IMR-90 (cell line): ENCODE measurements around the gene EPN2. TPM values are rescaled to one million over a fixed set of nuclear protein-coding genes. Genes with fewer than 3 reads are reported as not detected.
A peak's percentile ranks its signal among the peaks of the same experiment; 100 is the strongest.

Source experiments
- ATAC-seq: fragments of 200-7000 bp; cut with Tn5 transposase; 2 replicates; pipeline ENCODE4 v1.9.1; 2020; ENCODE audit warnings: low read depth, mild to moderate bottlenecking, moderate library complexity
- BruUV-seq: library from RNA; stranded (reverse); fragments of 400-500 nt; replicated peaks from 2 replicates; lab custom pipeline; 2021; lab: Mats Ljungman, UMichigan
- CTCF ChIA-PET: fragments of 300-600 bp; formaldehyde crosslinking; extraction: SDS; loops from one replicate; lab custom pipeline; 2021; ENCODE audit warnings: antibody characterized with exemption; lab: Yijun Ruan, JAX
- POLR2A ChIA-PET: fragments of 300-600 bp; sonication (Branson Sonifier 250); formaldehyde crosslinking; loops from one replicate; lab custom pipeline; 2022; ENCODE audit warnings: antibody characterized with exemption; ENCODE audit not compliant: unreplicated experiment; lab: Charles Lee
- DNase-seq: peaks from one replicate; pipeline ENCODE4 v3.0.0; 2013
- H2AFZ ChIP-seq: replicated peaks from 2 replicates; pipeline ENCODE3; 2013; ENCODE audit warnings: low read length, mild to moderate bottlenecking; ENCODE audit not compliant: poor library complexity
- H2AK5ac ChIP-seq: 2 replicates; pipeline ENCODE4 v1.6.1; 2013; ENCODE audit warnings: low read depth, low read length, inconsistent platforms
- H2AK9ac ChIP-seq: replicated peaks from 2 replicates; pipeline ENCODE3; 2013; ENCODE audit warnings: mild to moderate bottlenecking, low read depth, low read length, moderate library complexity; ENCODE audit not compliant: poor library complexity
- H2BK120ac ChIP-seq: 2 replicates; pipeline ENCODE4 v1.6.1; 2013; ENCODE audit warnings: low read depth, low read length, inconsistent platforms
- H2BK15ac ChIP-seq: 3 replicates; pipeline ENCODE4 v1.6.1; 2013; ENCODE audit warnings: low read depth, low read length, inconsistent platforms
- H2BK20ac ChIP-seq: 2 replicates; pipeline ENCODE4 v1.6.1; 2013; ENCODE audit warnings: low read depth, mild to moderate bottlenecking, inconsistent platforms, low read length, moderate library complexity
- H2BK5ac ChIP-seq: 2 replicates; pipeline ENCODE4 v1.6.1; 2013; ENCODE audit warnings: mild to moderate bottlenecking, low read depth, low read length, inconsistent platforms; ENCODE audit not compliant: poor library complexity, severe bottlenecking
- H3K14ac ChIP-seq: replicated peaks from 2 replicates; pipeline ENCODE4 v1.6.1; 2013; ENCODE audit warnings: low read depth, low read length, inconsistent platforms
- H3K18ac ChIP-seq: 2 replicates; pipeline ENCODE4 v1.6.1; 2013; ENCODE audit warnings: low read depth, low read length, control low read depth
- H3K23ac ChIP-seq: 2 replicates; pipeline ENCODE4 v1.6.1; 2013; ENCODE audit warnings: low read depth, low read length, inconsistent platforms
- H3K27ac ChIP-seq: 2 replicates; pipeline ENCODE4 v1.5.1; 2013; ENCODE audit warnings: mild to moderate bottlenecking, control low read depth, low read length; ENCODE audit not compliant: insufficient read depth
- H3K27me3 ChIP-seq: 2 replicates; pipeline ENCODE4 v1.6.1; 2013; ENCODE audit warnings: low read length; ENCODE audit not compliant: control insufficient read depth, insufficient read depth
- H3K36me3 ChIP-seq: 2 replicates; pipeline ENCODE4 v1.6.1; 2013; ENCODE audit warnings: low read length, mixed read lengths; ENCODE audit not compliant: control insufficient read depth, insufficient read depth
- H3K4ac ChIP-seq: 2 replicates; pipeline ENCODE4 v1.6.1; 2013; ENCODE audit warnings: low read depth, low read length, inconsistent platforms
- H3K4me1 ChIP-seq: 2 replicates; pipeline ENCODE4 v1.6.1; 2013; ENCODE audit warnings: low read length, mixed read lengths; ENCODE audit not compliant: control insufficient read depth, insufficient read depth
- H3K4me2 ChIP-seq: 2 replicates; pipeline ENCODE4 v1.6.1; 2013; ENCODE audit warnings: low read depth, mild to moderate bottlenecking, control low read depth, low read length, moderate library complexity
- H3K4me3 ChIP-seq: 2 replicates; pipeline ENCODE4 v1.5.1; 2013; ENCODE audit warnings: low read depth, mild to moderate bottlenecking, control low read depth, low read length, moderate library complexity; ENCODE audit not compliant: insufficient read depth
- H3K56ac ChIP-seq: 2 replicates; pipeline ENCODE4 v1.6.1; 2013; ENCODE audit warnings: low read length, inconsistent platforms; ENCODE audit not compliant: insufficient read depth; ENCODE audit errors: extremely low read depth
- H3K79me1 ChIP-seq, 2 experiments: 2 replicates each; pipeline ENCODE4 v1.6.1; 2013; ENCODE audit warnings: low read length in 2 of 2, inconsistent platforms in 1 of 2, low read depth in 1 of 2
- H3K9ac ChIP-seq: 2 replicates; pipeline ENCODE4 v1.6.1; 2013; ENCODE audit warnings: low read depth, low read length, control low read depth
- H3K9me1 ChIP-seq: 2 replicates; pipeline ENCODE4 v1.6.1; 2013; ENCODE audit warnings: low read length, inconsistent platforms; ENCODE audit not compliant: insufficient read depth
- H3K9me3 ChIP-seq: 2 replicates; pipeline ENCODE4 v1.6.1; 2013; ENCODE audit warnings: low read length; ENCODE audit not compliant: control insufficient read depth, insufficient read depth
- H4K20me1 ChIP-seq: 2 replicates; pipeline ENCODE4 v1.6.1; 2013; ENCODE audit warnings: low read length, inconsistent platforms; ENCODE audit not compliant: insufficient read depth
- H4K5ac ChIP-seq: 2 replicates; pipeline ENCODE4 v1.6.1; 2013; ENCODE audit warnings: mild to moderate bottlenecking, low read depth, low read length, control low read depth
- H4K8ac ChIP-seq, 2 experiments: 2 replicates each; pipeline ENCODE4 v1.6.1; 2013; ENCODE audit warnings: low read depth in 2 of 2, low read length in 2 of 2, control low read depth in 1 of 2, inconsistent platforms in 1 of 2
- H4K91ac ChIP-seq: 2 replicates; pipeline ENCODE4 v1.6.1; 2013; ENCODE audit warnings: low read depth, low read length, inconsistent platforms; ENCODE audit not compliant: insufficient read depth
- NFE2L2 ChIP-seq: fragments of 150-350 bp; IDR thresholded peaks from 2 replicates; pipeline ENCODE4 v1.6.1; 2016; ENCODE audit warnings: low read depth, mild to moderate bottlenecking, low read length
- WGBS, 2 experiments: methylation state at CpG; one replicate each; pipeline versions ENCODE4 v1.1.5 to v1.1.7; 2013; ENCODE audit warnings: missing lambda C conversion rate in 2 of 2; ENCODE audit not compliant: insufficient read length in 1 of 2; ENCODE audit errors: extremely low coverage in 2 of 2; 5-methylcytosine and 5-hydroxymethylcytosine counted together
- dilution Hi-C: fragments of 300-500 bp; cut with HindIII; formaldehyde crosslinking; loops from one replicate; pipeline ENCODE4 v1.14.3; 2018; ENCODE audit warnings: low sequenced_read_pairs; ENCODE audit not compliant: unreplicated experiment
- in situ Hi-C: fragments of 300-500 bp; cut with MboI; formaldehyde crosslinking; loops from 3 replicates; pipeline ENCODE4 v1.14.3; 2019; ENCODE audit warnings: low sequenced_read_pairs, inconsistent platforms, mixed read lengths
- intact Hi-C: fragments of 100-400 bp; cut with micrococcal nuclease; formaldehyde crosslinking; loops from 2 replicates; pipeline ENCODE4 v1.10.0; 2022
- polyA plus RNA-seq, 3 experiments: library from polyadenylated mRNA; depleted of rRNA; stranded (reverse); fragments of >200 nt; gene quantifications; 2 replicates each; pipeline ENCODE4 v1.2.3, GENCODE V29; 2012; ENCODE audit warnings: low replicate concordance in 1 of 3
- total RNA-seq: library from RNA; depleted of rRNA; stranded (reverse); fragments of >200 nt; gene quantifications from 2 replicates; pipeline ENCODE4 v1.2.3, GENCODE V29; 2012
- TF ChIP-seq, protein P1 (sequence below): fragments of 150-350 bp; IDR thresholded peaks from 2 replicates; pipeline ENCODE4 v1.6.1; 2016; ENCODE audit warnings: low read depth, mild to moderate bottlenecking, low read length, moderate library complexity, borderline replicate concordance

Gene EPN2
- total and polyA plus RNA-seq, 2 of the 4 experiments (the other 2 are of a cell fraction) = 14.9 to 25.3 TPM

DNA sequence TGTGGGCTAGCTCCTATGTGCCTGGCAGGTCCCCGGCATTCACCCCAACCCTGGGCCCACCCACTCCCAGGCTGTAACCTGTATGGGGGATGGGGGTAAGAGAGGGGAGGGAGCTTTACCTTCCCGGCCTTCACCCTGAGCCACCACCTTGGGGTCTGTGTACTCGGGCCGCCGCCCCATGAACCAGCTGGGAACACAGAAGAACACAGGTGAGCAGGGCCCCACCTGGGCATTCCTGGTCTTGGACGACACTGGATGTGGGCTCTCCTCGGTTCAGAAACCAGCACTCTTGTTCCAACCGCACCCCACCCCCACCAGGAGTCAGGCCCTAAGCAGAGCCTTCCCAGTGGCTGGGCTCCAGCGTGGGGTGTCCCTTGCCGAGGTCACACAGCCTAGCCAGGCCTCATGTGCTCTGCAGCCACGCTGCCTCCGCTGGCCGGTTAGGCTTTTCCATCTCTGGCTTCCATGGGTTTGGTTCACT, 106.5 kb downstream of the EPN2 start:
- Histone ChIP-seq H3K27me3 (no peaks in the 10 kb centered on the region), H4K8ac (no peak overlapping the region), H4K5ac (no peak overlapping the region), H3K9me1 (peaks cover 24% of the 10 kb centered on the region), H3K18ac (no peak overlapping the region), H2BK5ac (no peak overlapping the region), H3K27ac (no peak overlapping the region), H2AK9ac (no peak overlapping the region), H3K9me3 (no peaks in the 10 kb centered on the region), H3K79me1 (peaks cover 0 to 4% of the 10 kb centered on the region in 2 experiments; a peak in 1 of 4 replicates), H2AFZ (no peak overlapping the region), H3K4me1 (peaks cover 26% of the 10 kb centered on the region), H3K23ac (no peak overlapping the region), H3K4me3 (no peak overlapping the region), H2BK20ac (no peak overlapping the region), H2AK5ac (peak overlapping the region; percentile 50; the same call in 1 of the 2 replicates), H3K4me2 (no peak overlapping the region), H2BK15ac (no peak overlapping the region), H3K4ac (no peak overlapping the region), H4K20me1 (peaks cover 8% of the 10 kb centered on the region), H3K56ac (no peak overlapping the region), H2BK120ac (no peak overlapping the region), H3K36me3 (no peaks in the 10 kb centered on the region), H4K91ac (no peak overlapping the region), H3K9ac (no peak overlapping the region), H3K14ac (no peak overlapping the region)
- TF ChIP-seq, protein P1, sequence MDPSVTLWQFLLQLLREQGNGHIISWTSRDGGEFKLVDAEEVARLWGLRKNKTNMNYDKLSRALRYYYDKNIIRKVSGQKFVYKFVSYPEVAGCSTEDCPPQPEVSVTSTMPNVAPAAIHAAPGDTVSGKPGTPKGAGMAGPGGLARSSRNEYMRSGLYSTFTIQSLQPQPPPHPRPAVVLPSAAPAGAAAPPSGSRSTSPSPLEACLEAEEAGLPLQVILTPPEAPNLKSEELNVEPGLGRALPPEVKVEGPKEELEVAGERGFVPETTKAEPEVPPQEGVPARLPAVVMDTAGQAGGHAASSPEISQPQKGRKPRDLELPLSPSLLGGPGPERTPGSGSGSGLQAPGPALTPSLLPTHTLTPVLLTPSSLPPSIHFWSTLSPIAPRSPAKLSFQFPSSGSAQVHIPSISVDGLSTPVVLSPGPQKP = no peak
- no peak for TF ChIP-seq NFE2L2
- BruUV-seq = no TSS peak
- ChIA-PET POLR2A (no interaction called here), CTCF (no interaction called here)
- WGBS, 2 experiments = no CpG with 5 or more reads among the region's 13 CpGs
- intact Hi-C loops (no loop called here), in situ Hi-C loops (no loop called here), dilution Hi-C loops (no loop called here)
- ATAC-seq (no peak), DNase-seq (no peak)
